Colonic mucosa (tissue), 4 donors: ENCODE results near the gene ZNF774. TPM values are rescaled to one million over a fixed set of nuclear protein-coding genes. Genes with fewer than 3 reads are reported as not detected.

Experiments
- DNase-seq: peaks from one replicate; pipeline ENCODE4 v3.0.0-alpha.2; 2020
- H3K27ac ChIP-seq: fragments of 200-600 bp; one replicate; pipeline ENCODE4 v1.8.0; 2021
- H3K27me3 ChIP-seq: fragments of 200-600 bp; one replicate; pipeline ENCODE4 v1.8.0; 2021
- H3K36me3 ChIP-seq: fragments of 200-600 bp; one replicate; pipeline ENCODE4 v1.8.0; 2021
- H3K4me1 ChIP-seq: fragments of 200-600 bp; one replicate; pipeline ENCODE4 v1.8.0; 2021; ENCODE audit warnings: mild to moderate bottlenecking
- H3K4me3 ChIP-seq: fragments of 200-600 bp; one replicate; pipeline ENCODE4 v1.8.0; 2021
- H3K9ac ChIP-seq, 2 donors: one replicate each; pipeline ENCODE4 v1.7.0; 2013; ENCODE audit warnings: control low read depth in 2 of 2, low read depth in 2 of 2, low read length in 2 of 2
- H3K9me3 ChIP-seq: fragments of 200-600 bp; one replicate; pipeline ENCODE4 v1.8.0; 2021
- CTCF ChIP-seq: fragments of 200-600 bp; IDR thresholded peaks from one replicate; pipeline ENCODE4 v1.8.0; 2022; ENCODE audit warnings: antibody characterized with exemption, mild to moderate bottlenecking
- intact Hi-C: fragments of 100-400 bp; cut with DNase I; formaldehyde crosslinking; loops from one replicate; pipeline ENCODE4 v1.14.1; 2022
- total RNA-seq, 2 donors: library from RNA; stranded (reverse); fragmentation: NEBNext Ultra II Directional in 1 of 2; extraction: Animal tissue kit (Norgen Biotek cat#: 25700) in 1 of 2; gene quantifications; one replicate each; pipeline ENCODE4 v1.2.1, GENCODE V29; 2021
- donor health status: healthy.
- donor health status: DM: no; HTN: no; CAD: no.
- donor health status: DM: no; HTN: no; CAD: no.

ZNF774 gene
- total RNA-seq, 2 donors from 2014 or later = 13.7 to 13.9 TPM

DNA sequence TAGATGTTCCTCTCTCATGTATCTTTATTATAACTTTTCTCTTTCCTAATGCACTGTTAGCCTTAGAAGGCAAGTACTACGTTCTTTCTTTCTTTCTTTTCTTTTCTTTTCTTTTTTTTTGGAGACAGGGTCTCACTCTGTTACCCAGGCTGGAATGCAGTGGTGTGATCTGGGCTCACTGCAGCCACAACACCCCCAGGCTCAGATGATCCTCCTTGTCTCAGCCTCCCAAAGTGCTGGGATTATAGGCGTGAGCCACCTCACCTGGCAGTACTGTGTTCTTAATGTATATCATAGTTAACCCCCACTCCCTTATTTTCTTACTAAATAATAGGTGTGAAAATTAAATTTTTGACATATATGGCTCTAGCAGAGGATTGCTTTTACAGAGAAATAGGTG is 59.1 kb downstream of the ZNF774 start:
- Histone ChIP-seq H3K27me3 (no peaks in the 10 kb centered on the region), H3K36me3 (no peaks in the 10 kb centered on the region), H3K4me3 (no peak overlapping the region), H3K27ac (no peak overlapping the region), H3K9ac (no peak overlapping the region), H3K4me1 (peaks cover 15% of the 10 kb centered on the region), H3K9me3 (no peaks in the 10 kb centered on the region)
- TF ChIP-seq CTCF = no peak
- DNase-seq = no peak
- intact Hi-C loops = no loop called here

Other genes starting within 250 kb of the ZNF774 start
- gene IDH2, start 249.8 kb upstream of the ZNF774 start, total RNA-seq = 100 to 1,000 TPM; 201 to 286 TPM
- gene SEMA4B, start 151.0 kb upstream of the ZNF774 start, total RNA-seq = 100 to 1,000 TPM; 102 to 141 TPM
- gene CIB1, start 118.3 kb upstream of the ZNF774 start, total RNA-seq = 100 to 1,000 TPM; 212 to 216 TPM
- 10 to 100 TPM; 14.4 to 18.6 TPM for gene GDPGP1, start 118.1 kb upstream of the ZNF774 start, total RNA-seq
- gene TTLL13, start 102.7 kb upstream of the ZNF774 start, total RNA-seq = 1 to 10 TPM in 1 of 2 donors, under 1 TPM in 1; 0.35 to 1.2 TPM
- 10 to 100 TPM; 56.5 to 60.4 TPM for gene NGRN, start 86.6 kb upstream of the ZNF774 start, total RNA-seq
- 100 to 1,000 TPM; 210 to 243 TPM for gene IQGAP1, start 36.0 kb downstream of the ZNF774 start, total RNA-seq
- gene CRTC3, start 177.6 kb downstream of the ZNF774 start, total RNA-seq = 10 to 100 TPM; 16.1 to 24.2 TPM